OCI-LY1 (cell line): Measurements from ENCODE around the gene SPRED2.

ENCODE experiments used
- H2AFZ ChIP-seq: fragments of 200-600 bp; sonication (generic), shearing (Covaris generic); 2 replicates; pipeline ENCODE4 v1.6.0; 2014; ENCODE audit warnings: antibody characterized with exemption, mild to moderate bottlenecking, low read length
- H3F3A ChIP-seq: fragments of 200-600 bp; sonication (generic), shearing (Covaris generic); 2 replicates; pipeline ENCODE4 v1.6.0; 2014; ENCODE audit warnings: mild to moderate bottlenecking, antibody characterized with exemption, low read length, moderate library complexity; ENCODE audit not compliant: insufficient read depth
- H3K27ac ChIP-seq: fragments of 200-600 bp; sonication (generic); 2 replicates; pipeline ENCODE4 v1.5.1; 2014; ENCODE audit warnings: low read length, mixed run types, mild to moderate bottlenecking, low read depth; ENCODE audit not compliant: poor library complexity, severe bottlenecking
- H3K27me3 ChIP-seq: fragments of 200-600 bp; sonication (generic); 2 replicates; pipeline ENCODE4 v1.6.0; 2014; ENCODE audit warnings: antibody characterized with exemption, mild to moderate bottlenecking, low read length, moderate library complexity; ENCODE audit not compliant: insufficient read depth
- H3K36me3 ChIP-seq: fragments of 200-600 bp; sonication (generic); 2 replicates; pipeline ENCODE4 v1.6.1; 2014; ENCODE audit warnings: mild to moderate bottlenecking, antibody characterized with exemption, low read length, moderate library complexity, mixed read lengths; ENCODE audit not compliant: insufficient read depth
- H3K4me1 ChIP-seq: fragments of 200-600 bp; sonication (generic); 2 replicates; pipeline ENCODE4 v1.5.1; 2014; ENCODE audit warnings: mild to moderate bottlenecking, low read length, moderate library complexity; ENCODE audit not compliant: insufficient read depth, severe bottlenecking
- H3K4me2 ChIP-seq: fragments of 200-600 bp; sonication (generic), shearing (Covaris generic); 2 replicates; pipeline ENCODE4 v1.6.1; 2014; ENCODE audit warnings: low read length
- H3K4me3 ChIP-seq: fragments of 200-600 bp; sonication (generic); 2 replicates; pipeline ENCODE4 v1.5.1; 2014; ENCODE audit warnings: low read length, low read depth, mild to moderate bottlenecking, mixed read lengths; ENCODE audit not compliant: poor library complexity, severe bottlenecking
- H3K79me2 ChIP-seq: fragments of 200-600 bp; shearing (Covaris generic); 2 replicates; pipeline ENCODE4 v1.6.1; 2016; ENCODE audit warnings: mixed run types, low read length, mixed read lengths; ENCODE audit not compliant: insufficient read depth
- H3K9ac ChIP-seq: fragments of 200-600 bp; sonication (generic), shearing (Covaris generic); 2 replicates; pipeline ENCODE4 v1.6.1; 2014; ENCODE audit warnings: mild to moderate bottlenecking, low read length, mixed read lengths
- H3K9me2 ChIP-seq: fragments of 200-600 bp; sonication (generic), shearing (Covaris generic); 2 replicates; pipeline ENCODE4 v1.6.1; 2014; ENCODE audit warnings: low read depth, mild to moderate bottlenecking, low read length, mixed read lengths
- H3K9me3 ChIP-seq: fragments of 200-600 bp; shearing (Covaris generic); 2 replicates; pipeline ENCODE4 v1.6.1; 2014; ENCODE audit warnings: low read length, mixed read lengths
- H4K20me1 ChIP-seq: fragments of 200-600 bp; sonication (generic), shearing (Covaris generic); 2 replicates; pipeline ENCODE4 v1.6.0; 2016; ENCODE audit warnings: mild to moderate bottlenecking, low read length; ENCODE audit not compliant: insufficient read depth
- EZH2 ChIP-seq: fragments of 200-600 bp; sonication (generic), shearing (Covaris generic); IDR thresholded peaks from 2 replicates; pipeline ENCODE4 v1.8.0; 2017; ENCODE audit warnings: borderline replicate concordance, mixed run types, mild to moderate bottlenecking, antibody characterized with exemption, low read length, moderate library complexity, mixed read lengths
- TF ChIP-seq, protein P1 (sequence below): fragments of 200-600 bp; sonication (generic), shearing (Covaris generic); IDR thresholded peaks from 2 replicates; pipeline ENCODE4 v1.5.1; 2017; ENCODE audit warnings: mild to moderate bottlenecking, antibody characterized with exemption, low read length, moderate library complexity, mixed read lengths

Gene SPRED2

DNA sequence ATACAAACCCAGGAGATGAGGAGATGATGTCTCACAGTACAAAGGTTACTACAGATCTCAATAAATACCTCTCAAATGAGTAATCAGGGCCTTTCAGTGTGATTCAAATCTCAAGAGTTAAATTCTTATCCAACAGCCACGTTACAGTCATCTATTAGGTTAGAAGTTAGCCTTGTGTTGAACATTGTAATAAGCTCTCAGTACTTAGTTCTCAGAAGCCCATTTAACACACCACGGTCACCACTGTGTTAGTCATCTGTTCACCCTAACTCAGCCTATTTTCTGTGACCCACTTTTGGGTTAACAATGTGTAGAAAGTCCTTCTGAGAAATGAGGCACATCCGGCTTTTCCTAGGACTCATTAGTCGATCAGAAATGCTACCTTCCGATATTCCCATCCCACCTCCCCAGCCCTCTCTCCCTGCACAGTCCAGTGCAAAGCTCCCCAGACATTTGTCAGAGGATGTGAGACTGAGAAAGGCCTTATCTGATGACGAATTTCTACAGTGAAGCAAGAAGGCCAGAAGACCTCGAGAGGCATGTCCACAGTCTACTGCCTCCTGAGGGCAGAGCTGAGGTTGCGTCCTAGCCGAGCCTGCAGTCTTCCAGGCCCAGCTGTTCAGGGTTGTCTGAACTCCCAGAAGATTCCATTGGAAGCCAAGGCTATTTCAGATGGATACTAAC is 112.2 kb downstream of the SPRED2 start:
- H3K79me2 ChIP-seq: no peaks in the 10 kb centered on the region
- peaks cover 35% of the 10 kb centered on the region for H3K4me1 ChIP-seq
- H3K27me3 ChIP-seq: no peaks in the 10 kb centered on the region
- no peaks in the 10 kb centered on the region for H3K9me2 ChIP-seq
- TF ChIP-seq, protein P1, sequence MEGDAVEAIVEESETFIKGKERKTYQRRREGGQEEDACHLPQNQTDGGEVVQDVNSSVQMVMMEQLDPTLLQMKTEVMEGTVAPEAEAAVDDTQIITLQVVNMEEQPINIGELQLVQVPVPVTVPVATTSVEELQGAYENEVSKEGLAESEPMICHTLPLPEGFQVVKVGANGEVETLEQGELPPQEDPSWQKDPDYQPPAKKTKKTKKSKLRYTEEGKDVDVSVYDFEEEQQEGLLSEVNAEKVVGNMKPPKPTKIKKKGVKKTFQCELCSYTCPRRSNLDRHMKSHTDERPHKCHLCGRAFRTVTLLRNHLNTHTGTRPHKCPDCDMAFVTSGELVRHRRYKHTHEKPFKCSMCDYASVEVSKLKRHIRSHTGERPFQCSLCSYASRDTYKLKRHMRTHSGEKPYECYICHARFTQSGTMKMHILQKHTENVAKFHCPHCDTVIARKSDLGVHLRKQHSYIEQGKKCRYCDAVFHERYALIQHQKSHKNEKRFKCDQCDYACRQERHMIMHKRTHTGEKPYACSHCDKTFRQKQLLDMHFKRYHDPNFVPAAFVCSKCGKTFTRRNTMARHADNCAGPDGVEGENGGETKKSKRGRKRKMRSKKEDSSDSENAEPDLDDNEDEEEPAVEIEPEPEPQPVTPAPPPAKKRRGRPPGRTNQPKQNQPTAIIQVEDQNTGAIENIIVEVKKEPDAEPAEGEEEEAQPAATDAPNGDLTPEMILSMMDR: peak; percentile 32; the same call in 1 of the 2 replicates
- TF ChIP-seq EZH2: no peak
- no peak overlapping the region for H3K4me3 ChIP-seq
- no peak overlapping the region for H3K9ac ChIP-seq
- H3K9me3 ChIP-seq: no peaks in the 10 kb centered on the region
- H3K27ac ChIP-seq: peak overlapping the region; percentile 36
- H3K4me2 ChIP-seq: no peak overlapping the region
- peaks cover 32% of the 10 kb centered on the region for H3K36me3 ChIP-seq
- no peak overlapping the region for H2AFZ ChIP-seq
- no peaks in the 10 kb centered on the region for H3F3A ChIP-seq
- H4K20me1 ChIP-seq: no peaks in the 10 kb centered on the region

DNA sequence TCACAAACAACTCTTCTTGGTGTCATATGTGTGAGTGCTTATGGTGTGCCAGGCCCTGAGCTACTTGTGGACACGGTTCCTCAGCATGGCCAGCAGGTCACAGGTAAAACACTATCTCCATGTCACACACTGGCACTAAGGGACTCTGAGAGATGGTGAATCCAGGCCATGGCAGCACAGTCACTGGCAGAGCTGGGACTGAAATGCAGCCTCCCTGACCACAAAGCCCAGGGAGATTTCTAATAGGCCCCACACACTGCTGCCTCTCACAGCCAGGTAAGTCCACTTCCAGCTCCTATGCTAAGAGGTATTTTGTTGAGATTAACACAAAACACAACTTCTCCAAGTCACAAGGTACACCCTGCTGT is 112.7 kb downstream of the SPRED2 start:
- no peak for TF ChIP-seq EZH2
- TF ChIP-seq, protein P1: no peak
- Histone ChIP-seq H3K4me1 (peaks cover 30% of the 10 kb centered on the region), H3K36me3 (peaks cover 37% of the 10 kb centered on the region), H3K79me2 (no peaks in the 10 kb centered on the region), H4K20me1 (no peaks in the 10 kb centered on the region), H3K9ac (no peak overlapping the region), H3K9me3 (no peaks in the 10 kb centered on the region), H3K4me2 (no peak overlapping the region), H2AFZ (no peak overlapping the region), H3F3A (no peaks in the 10 kb centered on the region), H3K27me3 (no peaks in the 10 kb centered on the region), H3K27ac (no peak overlapping the region), H3K9me2 (no peaks in the 10 kb centered on the region), H3K4me3 (no peak overlapping the region)

DNA sequence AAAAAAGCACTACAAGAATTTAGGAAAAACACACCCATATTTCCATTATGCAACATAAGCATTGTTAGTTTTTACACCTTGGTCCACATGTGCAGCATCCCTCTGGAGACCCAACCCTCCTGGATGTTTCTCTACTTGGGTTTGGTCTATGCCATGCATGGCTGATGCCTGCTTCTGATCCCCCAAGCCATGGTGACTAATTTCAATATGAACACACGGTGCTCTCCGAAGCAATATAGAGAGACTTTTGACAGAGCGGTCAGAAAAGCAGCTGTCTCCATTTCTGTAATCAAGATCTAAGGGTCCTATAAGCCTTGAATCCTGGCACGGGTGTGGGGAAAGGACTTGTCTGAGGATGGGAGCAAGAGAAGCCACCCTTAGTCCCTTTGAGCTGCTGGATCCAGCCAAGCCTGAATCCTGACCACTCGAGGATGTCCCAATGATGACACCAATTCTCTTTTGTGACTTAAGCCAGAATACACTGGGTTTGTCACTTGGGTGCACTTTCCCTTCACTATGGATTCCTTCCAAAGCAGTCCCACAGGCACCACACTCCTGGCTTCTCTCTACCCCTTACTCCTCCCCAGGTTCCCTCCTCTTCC is 113.2 kb downstream of the SPRED2 start:
- Histone ChIP-seq H4K20me1 (no peaks in the 10 kb centered on the region), H3K27ac (no peak overlapping the region), H3K4me1 (peaks cover 25% of the 10 kb centered on the region), H2AFZ (no peak overlapping the region), H3K9ac (no peak overlapping the region), H3F3A (no peaks in the 10 kb centered on the region), H3K27me3 (no peaks in the 10 kb centered on the region), H3K9me2 (no peaks in the 10 kb centered on the region), H3K4me2 (no peak overlapping the region), H3K79me2 (no peaks in the 10 kb centered on the region), H3K9me3 (no peaks in the 10 kb centered on the region), H3K4me3 (no peak overlapping the region), H3K36me3 (peaks cover 42% of the 10 kb centered on the region)
- TF ChIP-seq, protein P1: no peak
- no peak for TF ChIP-seq EZH2
